Measurements from ENCODE around the gene OLIG1.

- no peak for TF ChIP-seq CTCF (IDR thresholded peaks at IDR 0.05)
- TF ChIP-seq POLR2A (IDR thresholded peaks at IDR 0.05) = no peak
These were observed 30.4 kb upstream of the OLIG1 start for GRCh38 chr21:33039536-33039935.
